Panc1 (cell line): ENCODE data around the gene GSTK1. TPM values are rescaled to one million over a fixed set of nuclear protein-coding genes. Genes with fewer than 3 reads are reported as not detected.

Experiments
- ATAC-seq: fragments of 200-7000 bp; cut with Tn5 transposase; 2 replicates; pipeline ENCODE4 v1.9.1; 2020; ENCODE audit warnings: mild to moderate bottlenecking, moderate library complexity
- BruUV-seq: library from RNA; stranded (reverse); fragments of 400-500 nt; replicated peaks from 2 replicates; lab custom pipeline; 2021; lab: Mats Ljungman, UMichigan
- CTCF ChIA-PET: fragments of 300-600 bp; sonication (Branson Sonifier 250); formaldehyde crosslinking; loops from one replicate; lab custom pipeline; 2022; ENCODE audit warnings: antibody characterized with exemption; lab: Charles Lee
- POLR2A ChIA-PET: fragments of 300-600 bp; sonication (Branson Sonifier 250); formaldehyde crosslinking; loops from one replicate; lab custom pipeline; 2022; ENCODE audit warnings: antibody characterized with exemption; lab: Charles Lee
- DNase-seq: peaks from one replicate; pipeline ENCODE4 v3.0.0-alpha.2; 2010; ENCODE audit warnings: low read depth, low spot score
- H3K27ac ChIP-seq: 2 replicates; pipeline ENCODE4 v1.5.1; 2011; ENCODE audit warnings: mild to moderate bottlenecking, low read length, inconsistent platforms
- H3K27me3 ChIP-seq: fragments of 200-500 bp; sonication (Bioruptor generic); 2 replicates; pipeline ENCODE4 v1.6.0; 2014; ENCODE audit warnings: low read length, inconsistent platforms; ENCODE audit not compliant: control insufficient read depth, insufficient read depth
- H3K36me3 ChIP-seq: fragments of 200-500 bp; sonication (Bioruptor generic); 2 replicates; pipeline ENCODE4 v1.5.1; 2014; ENCODE audit warnings: inconsistent platforms, mild to moderate bottlenecking, low read length, moderate library complexity; ENCODE audit not compliant: control insufficient read depth, insufficient read depth
- H3K4me1 ChIP-seq: 2 replicates; pipeline ENCODE4 v1.5.1; 2011; ENCODE audit warnings: inconsistent platforms, mild to moderate bottlenecking, low read length, moderate library complexity; ENCODE audit not compliant: control insufficient read depth, insufficient read depth
- H3K4me3 ChIP-seq, 2 experiments: 2 replicates each; pipeline ENCODE4 v1.5.1; 2011 to 2012; ENCODE audit warnings: low read depth in 2 of 2, low read length in 2 of 2, mild to moderate bottlenecking in 2 of 2, inconsistent platforms in 1 of 2, moderate library complexity in 1 of 2
- H3K9me3 ChIP-seq: fragments of 200-500 bp; sonication (Bioruptor generic); 2 replicates; pipeline ENCODE4 v1.5.1; 2014; ENCODE audit warnings: low read depth, mild to moderate bottlenecking, inconsistent platforms, low read length, moderate library complexity; ENCODE audit not compliant: control insufficient read depth, insufficient read depth
- CTCF ChIP-seq: fragments of 450-650 bp; IDR thresholded peaks from 2 replicates; pipeline ENCODE4 v1.5.1; 2017; ENCODE audit warnings: mild to moderate bottlenecking
- POLR2AphosphoS5 ChIP-seq: IDR thresholded peaks from 2 replicates; pipeline ENCODE4 v1.6.1; 2012; ENCODE audit warnings: mild to moderate bottlenecking, low read depth, low read length, moderate library complexity
- REST ChIP-seq, 2 experiments: IDR thresholded peaks; 2 replicates each; pipeline ENCODE4 v1.6.1; 2011 to 2012; ENCODE audit warnings: low read depth in 2 of 2, control low read depth in 1 of 2, low read length in 1 of 2, mild to moderate bottlenecking in 1 of 2, moderate library complexity in 1 of 2; ENCODE audit not compliant: insufficient read depth in 1 of 2
- SIN3A ChIP-seq: IDR thresholded peaks from 2 replicates; pipeline ENCODE4 v1.6.1; 2012; ENCODE audit warnings: low read depth, mild to moderate bottlenecking, low read length, moderate library complexity, borderline replicate concordance; ENCODE audit not compliant: insufficient read depth
- TCF7L2 ChIP-seq: IDR thresholded peaks from 2 replicates; pipeline ENCODE4 v1.6.1; 2011; ENCODE audit warnings: mild to moderate bottlenecking, low read depth, low read length, inconsistent platforms
- in situ Hi-C: cut with HindIII; loops from 2 replicates; pipeline ENCODE4 v1.10.0; 2016; ENCODE audit warnings: low sequenced_read_pairs, low pct_unique_long_range_greater_than_20kb
- intact Hi-C: fragments of 100-400 bp; cut with micrococcal nuclease; formaldehyde crosslinking; loops from one replicate; pipeline ENCODE4 v1.10.0; 2022; ENCODE audit not compliant: unreplicated experiment
- total RNA-seq: library from RNA; stranded (reverse); gene quantifications from one replicate; pipeline ENCODE4 v1.2.1, GENCODE V29; 2021; ENCODE audit not compliant: unreplicated experiment

The GSTK1 gene
- total RNA-seq, 1 experiment from 2014 or later: 100 TPM

- Histone ChIP-seq H3K36me3 (no peaks in the 10 kb centered on the region), H3K9me3 (no peaks in the 10 kb centered on the region), H3K27ac (no peak overlapping the region), H3K27me3 (no peaks in the 10 kb centered on the region), H3K4me3 (no peak overlapping the region), H3K4me1 (no peaks in the 10 kb centered on the region)
- no TSS peak for BruUV-seq
- in situ Hi-C loops: no loop called here
- DNase-seq (no peak), ATAC-seq (no peak)
- ChIA-PET CTCF (no interaction called here), POLR2A (no interaction called here)
- intact Hi-C loops: no loop called here
- no peak for TF ChIP-seq SIN3A
- no peak for TF ChIP-seq REST (IDR thresholded peaks at IDR 0.05; ENCODE audit: insufficient read depth in 1 of 2, low read depth in 2 of 2, low read length in 1 of 2)
- TF ChIP-seq POLR2AphosphoS5: no peak
- TF ChIP-seq TCF7L2: no peak
- no peak for TF ChIP-seq CTCF
Measured at GRCh38 chr7:143247372-143247771, 15.9 kb upstream of the GSTK1 start.

GRCh38 chr7:143248761-143249354 is 14.4 kb upstream of the GSTK1 start:
- H3K4me3 ChIP-seq: no peak overlapping the region
- H3K27ac ChIP-seq: no peak overlapping the region
- no peaks in the 10 kb centered on the region for H3K4me1 ChIP-seq
- no peaks in the 10 kb centered on the region for H3K36me3 ChIP-seq
- intact Hi-C loops: no loop called here
- ATAC-seq (no peak), DNase-seq (no peak)
- no TSS peak for BruUV-seq
- TF ChIP-seq POLR2AphosphoS5 (no peak), CTCF (no peak), SIN3A (no peak), REST (IDR thresholded peaks at IDR 0.05; ENCODE audit: insufficient read depth in 1 of 2, low read depth in 2 of 2, low read length in 1 of 2) (no peak), TCF7L2 (no peak)
- ChIA-PET POLR2A (no interaction called here), CTCF (no interaction called here)
- H3K27me3 ChIP-seq: no peaks in the 10 kb centered on the region
- H3K9me3 ChIP-seq: no peaks in the 10 kb centered on the region
- in situ Hi-C loops: no loop called here
